ENCODE measurements around the gene IL1RAPL1. TPM values are rescaled to one million over a fixed set of nuclear protein-coding genes. Genes with fewer than 3 reads are reported as not detected.

IL1RAPL1 gene
- total and polyA plus RNA-seq, 2 experiments from 2014 or later = 0.18 to 0.49 TPM

GRCh38 chrX:29555465-29556091, 968.3 kb downstream of the IL1RAPL1 start (continued):
- no peak for TF ChIP-seq ZNF462 (CRISPR knock-in tag; IDR thresholded peaks at IDR 0.05)
- no peak for TF ChIP-seq POLR2AphosphoS5 (IDR thresholded peaks at IDR 0.05; ENCODE audit: low read depth)
- TF ChIP-seq JUNB (IDR thresholded peaks at IDR 0.05; ENCODE audit: unreplicated experiment) = no peak
- no peak for TF ChIP-seq EZH2 (IDR thresholded peaks at IDR 0.05; ENCODE audit: low read depth, unreplicated experiment)

GRCh38 chrX:29560065-29560464, 972.8 kb downstream of the IL1RAPL1 start:
- no peak overlapping the region for H3K27ac ChIP-seq (ENCODE audit: low read depth)
- no peaks in the 10 kb centered on the region for H3K36me3 ChIP-seq (ENCODE audit: insufficient read depth)
- no peaks in the 10 kb centered on the region for H3K9me2 ChIP-seq (ENCODE audit: insufficient read depth)
- H3K4me1 ChIP-seq (ENCODE audit: insufficient read depth) = no peaks in the 10 kb centered on the region
- no peaks in the 10 kb centered on the region for H4K20me1 ChIP-seq (replicated peaks; ENCODE audit: insufficient read depth)
- no peaks in the 10 kb centered on the region for H3K27me3 Mint-ChIP-seq (ENCODE audit: insufficient read depth, low read depth, poor library complexity)
- no peak overlapping the region for H3K4me3 Mint-ChIP-seq
- no peaks in the 10 kb centered on the region for H3K79me2 ChIP-seq (replicated peaks; ENCODE audit: insufficient read depth)
- H3K27ac Mint-ChIP-seq = no peak overlapping the region
- H3K9me3 Mint-ChIP-seq = peaks cover 23% of the 10 kb centered on the region; the same call in 2 of the 3 replicates
- no peaks in the 10 kb centered on the region for H3K27me3 ChIP-seq (ENCODE audit: insufficient read depth)
- peaks cover 3% of the 10 kb centered on the region; the same call in 2 of the 3 replicates for H3K36me3 Mint-ChIP-seq (ENCODE audit: low read depth)
- H3K4me1 Mint-ChIP-seq = no peaks in the 10 kb centered on the region
- H3K4me2 ChIP-seq = no peak overlapping the region
- DNase-seq (ENCODE audit: low spot score) (no peak), ATAC-seq (no peak)
- no peak overlapping the region for H3K4me3 ChIP-seq
- no peak overlapping the region for H2AFZ ChIP-seq
- no peaks in the 10 kb centered on the region for H3F3A ChIP-seq (replicated peaks; ENCODE audit: low read depth)
- no peak for TF ChIP-seq ZNF331 (CRISPR knock-in tag; IDR thresholded peaks at IDR 0.05; ENCODE audit: low read depth)
- TF ChIP-seq CTCF (conservative IDR thresholded peaks at IDR 0.05; ENCODE audit: low read depth in 2 of 2) = no peak
- no peak for TF ChIP-seq REST (IDR thresholded peaks at IDR 0.05; ENCODE audit: unreplicated experiment)
- TF ChIP-seq JUNB (IDR thresholded peaks at IDR 0.05; ENCODE audit: unreplicated experiment) = no peak

All from GM23338 (cell line).